HG02884 (cell line): ENCODE measurements around the gene ATXN7L1.

Source experiments
- ATAC-seq: cut with Tn5 transposase; IDR thresholded peaks from one replicate; pipeline ENCODE4 v1.9.1; 2021; ENCODE audit warnings: mild to moderate bottlenecking, moderate library complexity; ENCODE audit not compliant: unreplicated experiment

The ATXN7L1 gene

GRCh38 chr7:105590793-105591192 lies 285.6 kb downstream of the ATXN7L1 start:
- no peak for ATAC-seq

GRCh38 chr7:105589356-105590077 lies 286.9 kb downstream of the ATXN7L1 start:
- peak; percentile 86 for ATAC-seq

- ATAC-seq: no peak
Measured at GRCh38 chr7:105587909-105588635, 288.3 kb downstream of the ATXN7L1 start.

- ATAC-seq: no peak
Measured at GRCh38 chr7:105585850-105586500, 290.4 kb downstream of the ATXN7L1 start.

- no peak for ATAC-seq
Measured at GRCh38 chr7:105584165-105584564, 292.2 kb downstream of the ATXN7L1 start.

- no peak for ATAC-seq
Measured at GRCh38 chr7:105583061-105583460, 293.3 kb downstream of the ATXN7L1 start.

GRCh38 chr7:105581066-105581811 lies 295.2 kb downstream of the ATXN7L1 start, which contains the start of gene EFCAB10:
Gene EFCAB10, minus strand, starts transcription at chr7:105581493. Its CDS starts 30 bp downstream, at chr7:105581463.
- ATAC-seq: peak; percentile 72

GRCh38 chr7:105580022-105580740 lies 296.2 kb downstream of the ATXN7L1 start:
- no peak for ATAC-seq

GRCh38 chr7:105578496-105578895 lies 297.9 kb downstream of the ATXN7L1 start:
- ATAC-seq: no peak

- ATAC-seq: no peak
Measured at GRCh38 chr7:105577251-105577650, 299.1 kb downstream of the ATXN7L1 start.

GRCh38 chr7:105571891-105572290 lies 304.5 kb downstream of the ATXN7L1 start:
- no peak for ATAC-seq

GRCh38 chr7:105567821-105568220 lies 308.6 kb downstream of the ATXN7L1 start:
- no peak for ATAC-seq

GRCh38 chr7:105567024-105567423 lies 309.4 kb downstream of the ATXN7L1 start:
- no peak for ATAC-seq

GRCh38 chr7:105565190-105565589 lies 311.2 kb downstream of the ATXN7L1 start:
- no peak for ATAC-seq

- ATAC-seq: no peak
Measured at GRCh38 chr7:105559926-105560325, 316.5 kb downstream of the ATXN7L1 start.
